HEK293 (cell line): ENCODE measurements around the gene HARS1.
A peak's percentile ranks its signal among the peaks of the same experiment; 100 is the strongest.

ENCODE experiments used
- GLI2 ChIP-seq: fragments of 450-650 bp; formaldehyde crosslinking; IDR thresholded peaks from 2 replicates; pipeline ENCODE4; 2017; ENCODE audit warnings: missing biosample characterization, missing genetic modification characterization, low read depth, borderline replicate concordance
- GLIS2 ChIP-seq: fragments of 450-650 bp; formaldehyde crosslinking; IDR thresholded peaks from 2 replicates; pipeline ENCODE4 v1.5.1; 2016; ENCODE audit warnings: missing biosample characterization, missing genetic modification characterization
- HOXD13 ChIP-seq: sonication (generic); formaldehyde crosslinking; IDR thresholded peaks from 2 replicates; pipeline ENCODE4 v1.8.0; 2022; ENCODE audit warnings: missing genetic modification reagents, borderline replicate concordance
- PRDM1 ChIP-seq: fragments of 450-650 bp; formaldehyde crosslinking; IDR thresholded peaks from 2 replicates; pipeline ENCODE4; 2016; ENCODE audit warnings: missing biosample characterization, missing genetic modification characterization
- SALL2 ChIP-seq: fragments of 450-650 bp; formaldehyde crosslinking; IDR thresholded peaks from 2 replicates; pipeline ENCODE4 v1.5.0; 2017; ENCODE audit warnings: missing biosample characterization, mild to moderate bottlenecking, missing genetic modification characterization, borderline replicate concordance
- SP3 ChIP-seq: fragments of 450-650 bp; formaldehyde crosslinking; IDR thresholded peaks from 2 replicates; pipeline ENCODE4 v1.5.1; 2016; ENCODE audit warnings: missing biosample characterization, missing genetic modification characterization
- TSHZ1 ChIP-seq: fragments of 450-650 bp; formaldehyde crosslinking; IDR thresholded peaks from 2 replicates; pipeline ENCODE4 v1.5.1; 2016; ENCODE audit warnings: missing biosample characterization, missing genetic modification characterization, borderline replicate concordance
- ZBTB49 ChIP-seq: fragments of 450-650 bp; formaldehyde crosslinking; IDR thresholded peaks from 2 replicates; pipeline ENCODE4 v1.5.1; 2016; ENCODE audit warnings: missing biosample characterization, missing genetic modification characterization, low read depth
- ZFP3 ChIP-seq: fragments of 450-650 bp; formaldehyde crosslinking; IDR thresholded peaks from 2 replicates; pipeline ENCODE4 v1.5.1; 2016; ENCODE audit warnings: low read depth, missing biosample characterization, missing genetic modification characterization
- ZIC2 ChIP-seq: fragments of 450-650 bp; formaldehyde crosslinking; IDR thresholded peaks from 2 replicates; pipeline ENCODE4 v1.5.1; 2016; ENCODE audit warnings: missing biosample characterization, missing genetic modification characterization
- ZNF133 ChIP-seq: fragments of 450-650 bp; formaldehyde crosslinking; IDR thresholded peaks from 2 replicates; pipeline ENCODE4 v1.5.1; 2016; ENCODE audit warnings: missing biosample characterization, missing genetic modification characterization
- ZNF175 ChIP-seq: fragments of 450-650 bp; formaldehyde crosslinking; IDR thresholded peaks from 2 replicates; pipeline ENCODE4 v1.5.1; 2016; ENCODE audit warnings: missing biosample characterization, missing genetic modification characterization
- ZNF280D ChIP-seq: fragments of 450-650 bp; formaldehyde crosslinking; IDR thresholded peaks from 2 replicates; pipeline ENCODE4 v1.5.1; 2016; ENCODE audit warnings: missing biosample characterization, missing genetic modification characterization
- ZNF350 ChIP-seq: fragments of 450-650 bp; formaldehyde crosslinking; IDR thresholded peaks from 2 replicates; pipeline ENCODE4 v1.5.0; 2017; ENCODE audit warnings: missing biosample characterization, mild to moderate bottlenecking, missing genetic modification characterization
- ZNF366 ChIP-seq: fragments of 450-650 bp; formaldehyde crosslinking; conservative IDR thresholded peaks from 2 replicates; pipeline ENCODE4 v1.5.1; 2016; ENCODE audit warnings: missing biosample characterization, missing genetic modification characterization
- ZNF521 ChIP-seq: fragments of 450-650 bp; formaldehyde crosslinking; IDR thresholded peaks from 2 replicates; pipeline ENCODE4 v1.5.1; 2017; ENCODE audit warnings: missing biosample characterization, mild to moderate bottlenecking, missing genetic modification characterization
- ZNF529 ChIP-seq: fragments of 450-650 bp; formaldehyde crosslinking; IDR thresholded peaks from 2 replicates; pipeline ENCODE4 v1.5.1; 2017; ENCODE audit warnings: missing genetic modification characterization, missing biosample characterization; ENCODE audit not compliant: insufficient replicate concordance
- ZNF623 ChIP-seq: fragments of 450-650 bp; formaldehyde crosslinking; IDR thresholded peaks from 2 replicates; pipeline ENCODE4 v1.5.1; 2016; ENCODE audit warnings: missing biosample characterization, missing genetic modification characterization
- ZNF701 ChIP-seq: fragments of 450-650 bp; formaldehyde crosslinking; IDR thresholded peaks from 2 replicates; pipeline ENCODE4 v1.5.1; 2016; ENCODE audit warnings: missing biosample characterization, missing genetic modification characterization
- ZSCAN4 ChIP-seq: fragments of 450-650 bp; formaldehyde crosslinking; IDR thresholded peaks from 2 replicates; pipeline ENCODE4 v1.5.1; 2017; ENCODE audit warnings: missing biosample characterization, missing genetic modification characterization
- TF ChIP-seq, protein P1 (sequence below): fragments of 450-650 bp; formaldehyde crosslinking; IDR thresholded peaks from 2 replicates; pipeline ENCODE4 v1.5.1; 2017; ENCODE audit warnings: missing biosample characterization, missing genetic modification characterization
- TF ChIP-seq, protein P2 (sequence below): fragments of 450-650 bp; formaldehyde crosslinking; IDR thresholded peaks from 2 replicates; pipeline ENCODE4 v1.5.1; 2016; ENCODE audit warnings: missing biosample characterization, missing genetic modification characterization

Gene HARS1

DNA sequence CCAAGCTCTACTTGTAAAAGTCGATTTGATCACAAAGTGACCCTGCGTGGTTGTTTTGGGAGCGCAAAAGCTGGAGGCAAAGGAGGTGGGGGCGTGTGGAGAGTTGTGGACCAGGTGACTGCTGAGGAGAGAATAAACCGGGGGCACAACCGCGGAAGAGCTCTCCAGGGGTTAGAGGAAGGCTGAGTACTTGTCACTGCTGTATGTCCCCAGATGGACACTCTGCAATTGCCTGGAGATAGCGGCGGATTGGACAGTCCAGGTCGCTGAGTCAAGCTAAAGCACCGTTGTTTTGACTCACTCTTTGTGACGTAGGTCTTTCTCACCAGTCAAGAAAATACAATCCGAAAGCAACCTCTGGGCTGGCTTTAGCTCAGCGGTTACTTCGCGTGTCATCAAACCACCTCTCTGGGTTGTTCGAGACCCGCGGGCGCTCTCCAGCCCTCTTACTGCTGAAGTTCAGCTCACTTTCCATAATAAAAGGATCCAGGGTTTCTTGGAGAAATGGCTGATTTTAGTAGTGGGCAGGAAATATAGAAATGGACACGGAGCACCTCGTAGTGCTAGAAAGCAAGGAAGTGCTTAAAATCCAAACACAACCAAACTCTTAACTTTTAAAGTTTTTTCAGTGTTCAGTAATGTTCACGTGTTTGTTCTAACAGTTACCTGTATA lies 34.8 kb upstream of the HARS1 start (continued):
- TF ChIP-seq ZBTB49 (tag by site-specific recombination) (no peak), SP3 (peak; percentile 51; the same call in 1 of the 2 replicates), ZNF529 (tag by site-specific recombination) (no peak), ZNF521 (tag by site-specific recombination) (no peak), ZNF701 (tag by site-specific recombination) (no peak), ZNF350 (tag by site-specific recombination) (no peak), ZFP3 (tag by site-specific recombination) (no peak), ZIC2 (peak; percentile 24; the same call in 1 of the 2 replicates), GLIS2 (no peak), TSHZ1 (tag by site-specific recombination) (peak; percentile 77; the same call in 1 of the 2 replicates), PRDM1 (tag by site-specific recombination) (peak; percentile 49; the same call in 1 of the 2 replicates), ZNF366 (peak; percentile 88), GLI2 (tag by site-specific recombination) (peak; percentile 40; the same call in 1 of the 2 replicates), ZNF280D (0 out of 2 replicates have a peak, but pooled peaks have one; percentile 74), SALL2 (tag by site-specific recombination) (no peak), ZNF133 (tag by site-specific recombination) (no peak), HOXD13 (CRISPR knock-in tag) (no peak), ZNF623 (tag by site-specific recombination) (peak; percentile 16; the same call in 1 of the 2 replicates), ZSCAN4 (peak; percentile 55; the same call in 1 of the 2 replicates), ZNF175 (tag by site-specific recombination) (no peak)
- TF ChIP-seq, protein P1, sequence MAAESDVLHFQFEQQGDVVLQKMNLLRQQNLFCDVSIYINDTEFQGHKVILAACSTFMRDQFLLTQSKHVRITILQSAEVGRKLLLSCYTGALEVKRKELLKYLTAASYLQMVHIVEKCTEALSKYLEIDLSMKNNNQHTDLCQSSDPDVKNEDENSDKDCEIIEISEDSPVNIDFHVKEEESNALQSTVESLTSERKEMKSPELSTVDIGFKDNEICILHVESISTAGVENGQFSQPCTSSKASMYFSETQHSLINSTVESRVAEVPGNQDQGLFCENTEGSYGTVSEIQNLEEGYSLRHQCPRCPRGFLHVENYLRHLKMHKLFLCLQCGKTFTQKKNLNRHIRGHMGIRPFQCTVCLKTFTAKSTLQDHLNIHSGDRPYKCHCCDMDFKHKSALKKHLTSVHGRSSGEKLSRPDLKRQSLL (tag by site-specific recombination), result peak; percentile 85; the same call in 1 of the 2 replicates
- TF ChIP-seq, protein P2, sequence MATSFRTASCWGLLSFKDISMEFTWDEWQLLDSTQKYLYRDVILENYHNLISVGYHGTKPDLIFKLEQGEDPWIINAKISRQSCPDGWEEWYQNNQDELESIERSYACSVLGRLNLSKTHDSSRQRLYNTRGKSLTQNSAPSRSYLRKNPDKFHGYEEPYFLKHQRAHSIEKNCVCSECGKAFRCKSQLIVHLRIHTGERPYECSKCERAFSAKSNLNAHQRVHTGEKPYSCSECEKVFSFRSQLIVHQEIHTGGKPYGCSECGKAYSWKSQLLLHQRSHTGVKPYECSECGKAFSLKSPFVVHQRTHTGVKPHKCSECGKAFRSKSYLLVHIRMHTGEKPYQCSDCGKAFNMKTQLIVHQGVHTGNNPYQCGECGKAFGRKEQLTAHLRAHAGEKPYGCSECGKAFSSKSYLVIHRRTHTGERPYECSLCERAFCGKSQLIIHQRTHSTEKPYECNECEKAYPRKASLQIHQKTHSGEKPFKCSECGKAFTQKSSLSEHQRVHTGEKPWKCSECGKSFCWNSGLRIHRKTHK (tag by site-specific recombination), result no peak
